H1 (cell line): Measurements from ENCODE around the gene CNNM2. TPM values are rescaled to one million over a fixed set of nuclear protein-coding genes. Genes with fewer than 3 reads are reported as not detected.

Experiments used
- ASH2L ChIP-seq: fragments of 200-600, 300-600 bp; sonication (generic); IDR thresholded peaks from one replicate; pipeline ENCODE4 v1.7.1; 2017; ENCODE audit warnings: low read length
- BACH1 ChIP-seq: IDR thresholded peaks from 2 replicates; pipeline ENCODE4 v1.6.1; 2012; ENCODE audit warnings: low read length, improper control_type of control experiment
- CBX5 ChIP-seq: fragments of 300-800, 300-1000 bp; sonication (generic); IDR thresholded peaks from 2 replicates; pipeline ENCODE4 v1.7.1; 2016; ENCODE audit warnings: antibody characterized with exemption, low read length, low read depth
- CHD7 ChIP-seq: fragments of 300-600 bp; sonication (generic); IDR thresholded peaks from 2 replicates; pipeline ENCODE4 v1.7.1; 2012; ENCODE audit warnings: low read length, moderate library complexity, mild to moderate bottlenecking, inconsistent platforms; ENCODE audit not compliant: insufficient replicate concordance
- HDAC6 ChIP-seq: IDR thresholded peaks from one replicate; pipeline ENCODE4 v1.7.1; 2012; ENCODE audit warnings: low read depth, mild to moderate bottlenecking, inconsistent platforms, low read length, moderate library complexity
- SIRT6 ChIP-seq: IDR thresholded peaks from one replicate; pipeline ENCODE4 v1.7.1; 2012; ENCODE audit warnings: low read length, inconsistent platforms
- SP2 ChIP-seq: IDR thresholded peaks from 2 replicates; pipeline ENCODE4 v1.6.1; 2012; ENCODE audit warnings: mild to moderate bottlenecking, low read length, inconsistent platforms
- USF2 ChIP-seq: IDR thresholded peaks from 2 replicates; pipeline ENCODE4 v1.6.1; 2011; ENCODE audit warnings: low read length, improper control_type of control experiment
- polyA plus RNA-seq, 7 experiments: library from polyadenylated mRNA; depleted of rRNA in 3 of 7; stranded (reverse) in 5 of 7; unstranded in 2 of 7; fragments of >200 nt in 5 of 7; fragments of 200-250 nt in 2 of 7; gene quantifications; 1 replicate in 5 of 7; 2 replicates in 1 of 7; 4 replicates in 1 of 7; pipeline versions ENCODE4 v1.2.1 to v1.2.3, GENCODE V29; 2011 to 2013; ENCODE audit warnings: missing spikeins in 2 of 7, mixed read lengths in 2 of 7
- total RNA-seq: library from RNA; stranded (reverse); fragmentation: NEBNext Ultra II Directional; extraction: Animal tissue kit (Norgen Biotek cat#: 25700); gene quantifications from 2 replicates; pipeline ENCODE4 v1.2.1, GENCODE V29; 2021

The CNNM2 gene
- total and polyA plus RNA-seq, 2 of the 8 experiments (the other 6 are each of a cell fraction or from before 2014, with no cell fraction given) = 7.3 to 23.6 TPM

GRCh38 chr10:102996876-102997275, 78.8 kb downstream of the CNNM2 start (continued):
- TF ChIP-seq CHD7 (no peak), USF2 (no peak), HDAC6 (no peak), CBX5 (no peak), BACH1 (no peak), SP2 (no peak), ASH2L (no peak), SIRT6 (no peak)
